HG03025 (cell line): Measurements from ENCODE around the gene TCP10L.
"Not testable (repeated sequence)": the region's sequence is repeated elsewhere in the genome, so short reads cannot be mapped to it uniquely, and the experiment has no call there.

ENCODE experiments used
- ATAC-seq: cut with Tn5 transposase; IDR thresholded peaks from one replicate; pipeline ENCODE4 v1.9.1; 2021; ENCODE audit warnings: mild to moderate bottlenecking, moderate library complexity; ENCODE audit not compliant: unreplicated experiment, low FRiP score

Gene TCP10L

DNA sequence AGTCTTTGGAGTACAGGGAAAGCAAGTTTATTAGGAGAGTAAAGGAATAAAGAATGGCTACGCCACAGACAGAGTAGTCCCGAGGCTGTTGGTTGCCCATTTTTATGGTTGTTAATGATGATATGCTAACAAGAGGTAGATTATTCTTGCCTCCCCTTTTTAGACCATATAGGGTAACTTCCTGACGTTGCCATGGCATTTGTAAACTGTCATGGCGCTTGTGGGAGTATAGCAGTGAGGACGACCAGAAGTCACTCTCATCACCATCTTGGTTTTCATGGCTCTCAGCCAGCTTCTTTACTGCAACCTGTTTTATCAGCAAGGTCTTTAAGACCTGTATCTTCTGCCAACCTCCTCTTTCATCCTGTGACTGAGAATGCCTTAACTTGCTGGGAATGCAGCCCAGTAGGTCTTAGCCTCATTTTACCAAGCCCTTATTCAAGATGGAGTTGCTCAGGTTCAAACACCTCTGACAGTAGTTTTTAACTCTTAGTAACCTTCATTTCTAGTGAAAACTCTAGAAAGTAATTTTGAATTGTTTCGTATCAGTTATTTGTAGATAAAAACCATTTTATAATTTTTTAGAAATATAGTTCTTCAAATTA is 26.2 kb downstream of the TCP10L start:
- ATAC-seq: no peak

DNA sequence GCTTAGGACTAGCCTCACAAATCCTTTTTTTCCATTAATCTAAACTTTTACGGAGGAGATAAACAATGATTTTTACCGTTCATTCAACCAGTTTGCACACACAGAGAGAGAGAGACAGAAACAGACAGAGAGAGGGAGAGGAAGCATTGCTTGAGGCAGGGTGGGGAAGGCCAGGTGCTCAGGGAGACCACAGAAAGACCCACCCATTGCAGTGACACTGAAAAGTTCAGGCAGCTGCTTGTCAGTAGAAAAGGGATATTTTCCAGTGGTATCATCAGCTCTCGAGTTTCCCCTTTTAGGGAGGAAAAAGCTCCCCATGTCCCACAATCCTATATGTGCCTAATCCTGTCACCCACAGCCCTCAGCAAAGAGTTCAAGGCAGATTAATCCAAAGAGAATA is 27.2 kb downstream of the TCP10L start:
- no peak for ATAC-seq

DNA sequence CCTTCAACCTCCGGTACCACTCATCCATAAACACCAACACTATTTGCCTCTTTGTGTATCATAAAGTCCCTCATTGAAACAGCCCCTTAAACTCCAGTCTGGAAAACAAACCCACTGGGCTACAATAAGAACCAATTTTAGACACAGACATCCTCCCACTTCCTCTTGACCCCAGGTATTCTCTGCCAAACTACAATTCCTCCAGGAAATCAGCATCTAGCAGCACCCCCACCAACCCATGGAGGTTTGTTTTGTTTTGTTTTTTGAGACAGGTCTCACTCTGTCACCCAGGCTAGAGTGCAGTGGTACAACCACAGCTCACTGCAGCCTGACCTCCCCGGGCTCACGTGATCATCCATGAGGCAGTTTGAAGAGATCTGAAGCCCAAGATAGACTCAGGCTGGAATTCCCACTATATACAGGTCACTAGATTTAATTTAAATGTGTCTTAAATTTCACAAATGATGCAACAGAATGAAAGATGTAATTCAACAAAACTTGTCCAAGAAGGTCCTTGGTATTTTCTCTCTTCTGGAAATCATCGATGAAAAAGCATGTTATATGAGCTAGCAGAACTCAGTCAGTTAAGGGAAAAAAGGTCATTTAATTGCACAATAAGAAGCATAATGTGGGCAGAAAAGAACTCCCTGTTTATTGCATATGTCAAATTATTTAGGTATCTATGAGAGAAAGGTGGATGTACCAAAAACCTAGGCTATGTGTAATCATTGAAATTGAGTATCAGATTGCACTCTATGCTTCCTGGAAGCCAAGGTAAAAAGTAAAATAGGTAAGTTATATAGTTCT is 30.3 kb downstream of the TCP10L start:
- ATAC-seq: no peak

DNA sequence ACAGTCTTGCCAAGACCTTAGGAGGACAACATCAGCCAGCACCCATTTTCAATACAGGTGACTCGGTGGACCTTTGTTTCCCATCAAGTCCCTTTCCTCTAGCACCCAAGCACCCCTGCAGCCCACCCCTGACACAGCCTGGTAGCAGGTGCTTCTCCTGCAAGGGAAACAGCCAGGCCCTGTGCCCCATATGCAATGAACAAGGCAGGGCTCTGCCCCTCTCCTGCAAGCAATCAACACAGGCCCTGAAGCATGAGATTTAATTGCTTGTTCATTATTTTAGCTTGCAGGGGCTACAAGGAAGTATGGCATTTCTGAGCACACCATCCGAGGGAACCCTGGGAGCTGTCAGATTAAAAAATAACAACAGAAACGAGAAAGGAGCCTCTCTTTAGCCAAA is 35.4 kb downstream of the TCP10L start:
- no peak for ATAC-seq

DNA sequence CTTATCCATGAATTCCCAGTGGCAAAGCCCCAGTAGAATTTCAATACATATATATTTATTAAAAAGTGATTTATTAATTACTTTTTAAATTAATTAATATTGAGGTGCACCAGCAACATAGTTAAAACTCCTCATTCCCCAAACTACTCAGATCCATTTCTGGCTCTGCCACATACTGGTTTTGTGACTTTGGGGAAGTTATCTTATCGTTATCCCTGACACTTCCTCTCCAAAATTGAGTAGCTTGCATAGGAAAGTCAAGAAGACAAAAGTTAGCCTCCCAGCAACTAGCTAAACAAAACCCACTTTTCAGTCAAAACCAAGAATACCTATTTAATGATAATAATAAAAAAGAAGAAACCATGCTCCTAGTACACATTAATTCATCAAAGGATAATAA is 35.9 kb downstream of the TCP10L start:
- ATAC-seq: no peak

DNA sequence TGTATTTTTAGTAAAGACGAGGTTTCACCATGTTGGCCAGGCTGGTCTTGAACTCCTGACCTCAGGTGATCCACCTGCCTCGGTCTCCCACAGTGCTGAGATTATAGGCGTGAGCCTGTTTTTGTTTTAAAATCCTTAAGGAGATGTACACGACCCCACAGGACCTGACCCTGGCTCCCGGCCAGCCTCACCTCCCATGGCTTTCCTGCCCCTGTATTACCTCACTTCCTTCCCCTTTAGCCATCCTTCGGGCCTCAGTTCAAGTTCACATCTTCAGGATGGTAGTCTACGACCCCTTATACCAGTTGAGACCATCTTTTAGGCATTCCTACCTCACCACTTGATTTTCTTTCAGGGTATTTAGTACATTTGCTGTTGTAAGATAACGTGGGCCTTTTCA is 36.3 kb downstream of the TCP10L start:
- no peak for ATAC-seq

DNA sequence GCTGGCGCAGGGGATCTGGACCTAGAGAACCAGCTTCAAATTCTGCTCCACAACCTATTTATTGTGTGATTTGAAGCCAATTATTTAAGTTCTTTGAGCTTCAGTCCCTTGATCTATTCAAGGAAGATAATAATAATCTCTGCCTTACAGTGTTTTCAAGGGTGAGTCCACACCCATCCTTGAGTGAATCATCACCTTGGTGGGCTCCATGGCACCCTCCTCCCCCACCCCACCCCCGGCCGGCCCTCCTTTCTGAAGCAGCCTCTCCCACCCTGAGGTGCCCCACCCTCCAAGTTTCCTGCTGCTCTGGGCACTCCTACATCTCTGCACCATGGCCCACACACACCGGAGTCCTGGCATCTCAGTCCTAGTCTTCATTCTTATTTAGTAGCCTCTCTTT is 38.3 kb downstream of the TCP10L start:
- ATAC-seq: no peak

DNA sequence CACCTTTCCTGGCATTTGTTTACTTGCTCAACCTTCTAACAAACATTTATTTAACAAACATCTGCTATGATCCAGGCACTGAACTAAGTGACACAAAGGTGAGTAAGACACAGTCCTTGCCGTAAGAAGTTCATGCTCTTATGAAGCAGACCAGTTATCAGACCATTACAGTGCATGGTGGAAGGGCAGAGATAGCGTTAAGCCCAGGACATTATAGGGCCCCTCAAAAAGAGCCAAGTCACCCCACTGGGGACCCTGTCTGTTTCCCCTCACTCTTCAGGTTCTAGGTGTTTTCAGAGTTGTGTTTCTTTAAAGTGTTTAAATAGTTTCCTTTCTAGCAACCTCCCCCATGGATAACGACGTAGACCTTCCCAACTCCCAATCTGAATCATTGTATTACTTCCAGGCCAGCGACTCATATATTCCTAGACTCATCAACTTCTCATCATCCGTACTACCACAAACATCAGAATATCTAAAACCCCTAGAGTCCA is 39.3 kb downstream of the TCP10L start:
- no peak for ATAC-seq

DNA sequence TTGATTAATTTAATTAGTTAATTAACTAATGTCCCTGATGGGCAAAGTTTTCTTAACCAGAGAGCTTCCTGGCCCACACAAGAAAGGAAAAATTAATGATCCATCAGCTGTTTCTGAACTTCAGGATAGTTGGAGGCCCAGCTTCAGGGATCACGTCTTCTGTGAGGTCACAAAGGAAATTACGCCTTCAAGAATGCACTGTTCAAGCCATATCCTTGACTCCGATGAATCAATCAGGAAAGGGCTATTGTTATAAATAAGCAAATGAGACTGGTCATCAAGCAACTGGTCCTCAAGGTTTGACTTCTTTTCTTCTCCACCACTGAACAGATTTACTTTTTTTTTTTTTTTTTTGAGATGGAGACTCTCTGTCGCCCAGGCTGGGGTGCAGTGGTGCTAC is 40.6 kb downstream of the TCP10L start:
- ATAC-seq: no peak

DNA sequence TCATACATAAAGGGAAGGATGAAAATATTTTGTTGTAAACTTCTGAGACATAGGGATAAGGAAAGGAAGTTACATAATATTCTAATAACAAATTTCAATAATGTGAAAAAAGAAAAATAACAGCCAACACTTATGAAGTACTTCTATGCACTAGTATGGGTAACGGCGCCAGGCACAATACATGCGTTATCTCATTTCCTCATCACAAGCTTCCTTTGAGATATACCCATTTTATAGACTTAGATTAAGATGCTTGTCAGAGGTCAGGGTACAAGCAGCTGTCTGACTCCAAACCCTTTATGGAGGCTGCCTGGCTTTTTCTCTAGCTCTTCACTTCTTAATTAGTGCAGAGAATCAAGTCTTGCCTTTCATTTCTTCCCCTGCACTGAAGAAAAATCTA is 41.3 kb downstream of the TCP10L start:
- no peak for ATAC-seq

DNA sequence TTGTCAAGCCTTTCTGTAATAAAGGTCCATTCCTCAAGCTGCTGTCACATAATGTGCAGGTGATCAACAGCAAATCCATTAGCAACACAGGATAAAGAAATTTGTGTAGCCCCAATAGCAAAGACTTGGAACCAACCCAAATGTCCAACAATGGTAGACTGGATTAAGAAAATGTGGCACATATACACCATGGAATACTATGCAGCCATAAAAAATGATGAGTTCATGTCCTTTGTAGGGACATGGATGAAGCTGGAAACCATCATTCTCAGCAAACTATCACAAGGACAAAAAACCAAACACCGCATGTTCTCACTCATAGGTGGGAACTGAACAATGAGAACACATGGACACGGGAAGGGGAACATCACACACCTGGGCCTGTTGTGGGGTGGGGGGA is 42.3 kb downstream of the TCP10L start:
- not testable (repeated sequence) for ATAC-seq

DNA sequence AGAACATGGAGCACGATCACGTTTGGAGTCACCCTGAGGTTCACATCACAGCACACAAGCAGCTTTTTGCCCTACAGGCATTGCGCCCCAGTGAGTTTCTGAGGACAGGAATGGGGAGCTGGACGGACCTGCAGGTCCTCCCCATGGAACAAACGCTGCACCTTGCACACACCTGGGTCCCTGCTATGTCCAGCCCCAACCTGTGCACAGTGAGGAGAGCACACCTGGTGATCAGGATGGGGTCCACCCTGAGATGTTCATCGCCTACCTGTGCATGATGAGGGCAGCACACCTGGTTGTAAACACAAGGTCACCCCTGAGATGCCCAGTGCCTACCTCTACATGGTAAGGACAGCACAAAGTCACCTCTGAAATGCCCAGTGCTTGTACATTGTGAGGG is 45.9 kb downstream of the TCP10L start:
- no peak for ATAC-seq

DNA sequence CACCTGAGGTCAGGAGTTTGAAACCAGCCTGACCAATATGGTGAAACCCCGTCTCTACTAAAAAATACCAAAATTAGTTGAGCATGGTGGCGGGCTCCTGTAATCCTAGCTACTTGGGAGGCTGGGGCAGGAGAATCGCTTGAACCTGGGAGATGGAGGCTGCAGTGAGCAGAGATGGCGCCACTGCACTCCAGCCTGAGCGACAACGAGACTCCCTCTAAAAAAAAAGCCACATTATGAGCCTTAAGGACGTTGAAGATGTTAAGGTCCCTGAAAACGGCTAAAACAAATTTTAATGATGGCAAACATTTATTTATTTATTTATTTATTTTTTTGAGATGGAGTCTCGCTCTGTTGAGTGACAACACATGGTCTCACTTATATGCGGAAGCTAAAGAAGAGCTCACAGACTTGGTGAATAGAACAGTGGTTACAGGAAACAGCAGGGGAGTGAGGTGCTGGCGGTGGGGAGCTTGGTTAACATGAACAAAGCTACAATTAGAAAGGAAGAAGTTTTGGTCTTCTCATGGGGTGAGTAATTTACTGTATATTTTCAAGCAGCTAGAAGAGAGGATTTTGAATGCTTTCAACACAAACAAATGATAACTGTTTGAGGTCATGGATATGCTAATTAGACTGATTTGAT is 47.1 kb downstream of the TCP10L start:
- ATAC-seq: no peak

DNA sequence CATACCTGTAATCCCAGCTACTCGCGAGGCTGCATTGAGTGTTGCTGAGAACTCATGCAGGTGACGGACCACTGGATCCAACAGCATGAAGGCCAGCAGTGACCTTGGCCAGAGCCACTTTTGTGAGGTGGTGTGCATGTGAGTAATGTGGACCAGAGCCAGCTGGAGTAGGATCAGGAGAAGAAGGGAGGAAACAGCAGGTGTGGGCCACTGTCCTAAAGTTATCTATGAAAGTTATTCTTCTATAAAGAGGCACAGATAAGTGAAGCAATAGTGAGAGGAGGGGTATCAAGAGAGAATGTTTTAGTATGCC is 47.8 kb downstream of the TCP10L start:
- no peak for ATAC-seq

DNA sequence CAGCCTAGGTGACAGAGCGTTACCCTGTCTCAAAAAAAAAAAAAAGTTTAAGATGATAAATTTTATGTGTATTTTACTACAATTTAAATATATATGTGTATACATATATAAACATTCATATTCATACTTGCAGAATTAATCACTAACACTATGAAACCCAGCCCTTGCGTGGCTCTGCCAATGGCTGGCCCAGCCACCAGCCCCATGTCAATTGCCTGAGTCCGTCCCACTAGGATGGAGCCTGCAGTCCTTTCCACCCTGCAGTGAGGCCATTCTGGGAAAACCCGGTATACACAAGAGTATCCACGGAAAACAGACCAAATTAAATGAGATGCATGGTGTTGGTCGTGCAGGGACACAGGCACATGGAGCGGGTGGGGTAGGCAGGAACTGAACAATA is 49.7 kb downstream of the TCP10L start:
- ATAC-seq: no peak

DNA sequence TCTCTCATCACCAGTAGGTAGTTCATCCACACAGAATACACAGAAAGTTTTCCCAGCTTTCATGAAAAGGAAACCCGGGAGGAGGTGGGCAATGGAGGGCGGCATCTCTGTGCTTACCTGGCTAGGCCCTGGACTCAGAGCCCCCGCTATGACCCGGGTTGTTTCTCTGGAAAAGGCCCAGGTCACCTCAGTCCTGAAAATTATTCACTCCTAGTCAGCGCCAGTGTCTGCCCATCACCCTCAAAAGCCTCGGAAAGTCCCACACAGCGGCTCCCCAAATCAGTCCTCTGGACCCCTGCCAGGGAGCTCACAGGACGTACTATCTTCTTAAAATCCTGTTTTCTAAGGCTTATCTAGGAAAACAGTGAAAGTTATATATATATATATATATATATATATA is 51.2 kb downstream of the TCP10L start:
- ATAC-seq: no peak

DNA sequence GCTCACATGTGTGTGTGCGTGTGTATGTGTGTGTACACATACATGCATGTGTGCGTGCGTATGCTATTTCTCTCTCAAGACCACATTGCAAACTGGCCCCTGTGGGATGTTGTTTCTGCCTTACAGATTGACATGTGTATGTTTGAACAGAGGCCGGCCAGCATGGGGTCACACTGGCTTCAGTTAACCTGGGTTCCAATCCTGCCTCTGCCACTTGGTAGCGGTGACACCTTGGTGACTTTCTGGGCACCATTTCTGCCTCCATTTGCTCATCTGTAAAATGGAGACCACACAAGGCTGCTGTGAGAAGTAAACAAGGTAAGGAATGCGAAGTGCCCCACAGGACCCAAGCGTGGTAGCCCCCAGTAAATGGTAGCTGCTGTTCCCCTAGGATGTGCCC is 51.7 kb downstream of the TCP10L start:
- no peak for ATAC-seq

DNA sequence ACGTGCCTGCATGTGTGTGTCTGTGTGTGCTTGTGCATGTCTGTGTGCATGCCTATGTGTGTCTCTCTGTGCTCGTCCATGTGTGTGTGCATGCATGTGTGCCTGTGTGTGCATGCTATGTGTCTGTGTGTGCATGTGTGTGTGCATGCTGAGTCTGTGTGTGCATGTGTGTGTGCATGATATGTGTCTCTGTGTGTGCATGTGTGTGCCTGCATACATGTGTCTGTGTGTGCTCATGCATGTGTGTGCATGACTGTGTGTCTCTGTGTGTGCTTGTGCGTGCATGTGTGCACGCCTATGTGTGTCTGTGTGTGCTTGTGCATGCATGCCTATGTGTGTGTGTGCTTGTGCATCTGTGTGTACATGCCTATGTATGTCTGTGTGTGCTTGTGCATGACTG is 52.3 kb downstream of the TCP10L start:
- ATAC-seq: no peak

DNA sequence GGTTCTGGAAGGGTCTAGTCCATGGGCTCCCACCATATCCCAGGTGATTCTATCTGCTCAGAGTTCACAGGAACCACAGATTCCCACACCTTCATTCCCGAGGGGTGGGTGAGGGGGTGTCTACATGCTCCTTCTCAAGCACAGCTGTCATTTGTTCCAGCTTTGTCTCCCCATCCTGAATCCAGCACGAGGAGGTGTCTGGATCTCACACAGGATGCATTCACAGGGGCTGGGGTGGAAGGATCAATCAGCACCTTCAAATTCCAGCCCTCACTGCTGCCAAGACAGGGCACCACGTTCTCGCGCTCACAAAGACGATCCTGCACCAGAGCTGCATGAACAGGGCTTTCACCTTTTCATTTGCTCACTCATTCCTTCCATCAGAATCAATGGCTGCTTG is 52.7 kb downstream of the TCP10L start:
- ATAC-seq: no peak

DNA sequence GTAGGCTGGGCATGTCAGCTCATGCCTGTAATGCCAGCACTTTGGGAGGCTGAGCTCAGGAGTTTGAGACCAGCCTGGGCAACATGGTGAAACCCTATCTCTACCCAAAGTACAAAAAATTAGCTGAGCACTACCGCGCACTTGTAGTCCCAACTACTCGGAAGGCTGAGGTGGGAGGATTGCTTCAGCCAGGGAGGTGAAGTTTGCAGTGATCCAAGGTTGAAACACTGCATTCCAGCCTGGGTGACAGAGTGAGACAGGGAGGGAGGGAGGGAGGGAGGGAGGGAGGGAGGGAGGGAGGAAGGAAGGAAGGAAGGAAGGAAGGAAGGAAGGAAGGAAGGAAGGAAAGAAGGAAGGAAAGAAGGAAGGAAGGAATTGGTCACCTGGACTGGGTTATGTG is 53.8 kb downstream of the TCP10L start:
- not testable (repeated sequence) for ATAC-seq

DNA sequence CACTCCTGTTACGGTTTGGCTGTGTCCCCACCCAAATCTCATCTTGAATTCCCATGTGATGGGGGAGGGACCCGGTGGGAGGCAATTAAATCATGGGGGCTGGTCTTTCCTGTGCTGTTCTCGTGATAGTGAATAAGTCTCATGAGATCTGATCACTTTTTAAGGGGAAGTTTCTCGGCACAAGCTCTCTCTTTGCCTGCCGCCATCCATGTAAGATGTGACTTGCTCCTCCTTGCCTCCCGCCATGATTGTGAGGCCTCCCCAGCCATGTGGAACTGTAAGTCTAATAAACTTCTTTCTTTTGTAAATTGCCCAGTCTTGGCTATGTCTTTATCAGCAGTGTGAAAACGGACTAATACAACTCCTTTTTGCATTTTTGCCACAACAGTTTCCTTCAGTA is 54.5 kb downstream of the TCP10L start:
- not testable (repeated sequence) for ATAC-seq

DNA sequence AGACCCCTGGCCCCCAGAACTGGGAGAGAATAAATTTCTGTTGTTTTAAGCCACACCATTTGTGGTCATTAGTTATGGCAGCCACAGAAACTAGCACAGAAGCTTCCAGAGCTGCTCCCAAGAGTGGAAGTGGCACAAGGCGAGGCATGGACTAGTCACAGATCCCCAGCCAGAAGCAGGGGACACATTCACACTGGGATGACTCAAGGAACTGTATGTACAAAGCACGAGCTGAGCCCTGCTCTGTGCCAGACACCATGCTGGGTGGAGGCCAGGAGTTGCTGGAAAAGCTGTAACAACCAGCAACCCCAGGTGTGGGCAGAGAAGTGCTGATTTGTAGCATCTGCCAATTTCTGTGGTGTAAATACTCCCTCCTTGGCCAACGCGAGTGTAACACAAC is 55.6 kb downstream of the TCP10L start:
- no peak for ATAC-seq
